Measurements from ENCODE around the gene ZFAND3. TPM values are rescaled to one million over a fixed set of nuclear protein-coding genes. Genes with fewer than 3 reads are reported as not detected.

Gene ZFAND3
- 29.6 and 30.3 TPM in 2 replicates for total RNA-seq

GRCh38 chr6:37819177-37819801, at the start of gene ZFAND3:
Gene ZFAND3 (plus strand): TSS chr6:37819727. CDS start chr6:37819946, 219 bp downstream.

Other genes with a start within 250 kb of the ZFAND3 start
- 0.36 and 9.7 TPM in 2 replicates for gene MDGA1, start 121.8 kb upstream of the ZFAND3 start, total RNA-seq

All from cardiac atrium fibroblast (primary cell).